HG02870 (cell line): ENCODE results near the gene PHLPP1.

Experiments
- ATAC-seq: cut with Tn5 transposase; IDR thresholded peaks from one replicate; pipeline ENCODE4 v1.9.1; 2021; ENCODE audit warnings: mild to moderate bottlenecking, moderate library complexity; ENCODE audit not compliant: unreplicated experiment

Gene PHLPP1

DNA sequence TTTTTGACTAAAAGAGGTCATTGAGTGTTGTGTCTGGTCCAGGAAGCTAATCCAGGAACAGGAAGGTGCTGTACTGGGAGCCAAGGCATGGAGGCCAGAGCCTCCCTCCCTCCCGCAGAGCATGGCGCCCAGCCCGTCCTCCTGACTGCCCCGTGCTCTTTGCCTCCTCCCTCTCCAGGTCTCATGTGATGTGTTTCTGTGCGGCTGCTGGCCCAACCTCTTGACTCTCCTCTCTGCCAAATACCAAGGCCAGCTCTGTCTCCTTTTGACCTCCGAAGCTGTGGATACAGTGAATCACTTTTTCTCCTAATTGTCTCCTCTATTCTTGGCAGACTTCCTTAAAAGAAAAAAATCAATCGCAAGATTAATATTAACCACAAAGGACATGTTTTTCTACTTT, 284.1 kb downstream of the PHLPP1 start:
- ATAC-seq, result no peak

DNA sequence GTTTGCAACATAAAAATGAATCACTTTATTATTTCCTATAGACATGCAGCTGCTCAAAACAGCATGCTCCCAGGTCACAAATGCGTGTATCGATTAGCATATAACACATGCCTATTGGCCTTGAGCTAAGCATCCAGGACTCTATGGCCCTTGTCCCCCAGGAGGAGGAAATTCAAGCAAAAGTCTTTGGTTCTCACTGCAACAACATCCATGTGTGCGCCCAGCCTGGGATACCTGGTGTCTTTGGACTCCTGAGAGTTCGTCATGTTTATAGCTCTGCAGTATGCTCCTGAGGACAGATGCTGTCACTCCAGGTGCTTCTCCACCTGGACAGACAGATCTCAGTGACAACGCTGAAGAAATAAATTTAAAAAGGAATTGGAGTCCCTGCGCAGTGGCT, 284.6 kb downstream of the PHLPP1 start:
- no peak for ATAC-seq

DNA sequence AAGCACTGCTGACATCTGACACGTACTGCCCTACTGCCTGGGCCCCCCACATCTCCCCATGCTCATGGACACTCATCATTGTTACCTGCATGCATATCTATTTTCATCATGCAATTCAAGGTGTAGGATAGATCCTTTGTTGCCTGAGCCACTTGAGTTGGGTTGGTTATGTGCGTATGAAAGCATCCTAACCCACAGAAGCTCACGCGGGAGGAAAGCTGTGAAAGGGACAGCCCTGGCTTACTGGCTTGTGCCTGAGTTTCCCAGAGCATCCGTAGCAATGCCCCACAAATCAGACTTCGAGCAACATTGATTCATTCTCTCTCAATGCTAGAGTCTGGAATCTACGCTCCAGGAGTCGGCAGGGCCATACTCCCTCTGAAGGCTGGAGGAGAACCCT, 285.5 kb downstream of the PHLPP1 start:
- ATAC-seq, result no peak

DNA sequence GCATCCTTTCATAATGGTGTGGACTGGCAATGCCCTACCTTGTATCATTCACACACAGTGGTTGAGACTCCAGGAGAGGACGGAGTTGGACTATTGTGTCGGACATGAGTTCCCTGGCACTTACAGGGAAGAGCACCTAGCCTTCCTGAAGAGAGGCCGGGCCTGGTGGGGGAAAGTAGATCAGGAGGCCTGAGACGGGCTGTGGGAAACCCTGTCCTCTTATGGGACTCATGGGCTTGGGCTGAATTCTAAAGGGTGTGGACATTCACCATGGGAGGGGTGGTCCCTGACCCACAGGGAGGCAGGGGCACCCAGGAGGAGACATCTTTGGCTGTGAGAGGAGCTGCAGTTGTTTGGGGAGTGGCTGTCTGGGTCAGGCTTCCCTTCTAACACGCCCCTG, 286.5 kb downstream of the PHLPP1 start:
- no peak for ATAC-seq

DNA sequence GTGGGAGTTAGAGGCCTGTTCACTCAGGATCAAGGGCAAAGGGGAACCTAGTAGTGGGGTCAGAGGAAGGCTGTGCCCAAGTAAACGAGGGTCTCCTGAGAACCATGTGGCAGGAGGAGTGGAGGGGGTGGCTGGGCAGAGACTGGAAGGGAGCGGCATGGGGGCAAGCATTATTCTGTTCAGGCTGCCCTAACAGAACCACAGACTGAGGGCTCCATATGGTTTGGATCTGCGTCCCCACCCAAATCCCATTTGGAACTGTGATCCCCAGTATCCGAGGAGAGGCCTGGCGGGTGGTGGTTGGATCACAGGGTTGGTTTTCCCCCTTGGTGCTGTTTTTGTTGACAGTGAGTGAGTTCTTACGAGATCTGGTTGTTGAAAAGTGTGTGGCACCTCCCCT, 287.0 kb downstream of the PHLPP1 start:
- no peak for ATAC-seq

DNA sequence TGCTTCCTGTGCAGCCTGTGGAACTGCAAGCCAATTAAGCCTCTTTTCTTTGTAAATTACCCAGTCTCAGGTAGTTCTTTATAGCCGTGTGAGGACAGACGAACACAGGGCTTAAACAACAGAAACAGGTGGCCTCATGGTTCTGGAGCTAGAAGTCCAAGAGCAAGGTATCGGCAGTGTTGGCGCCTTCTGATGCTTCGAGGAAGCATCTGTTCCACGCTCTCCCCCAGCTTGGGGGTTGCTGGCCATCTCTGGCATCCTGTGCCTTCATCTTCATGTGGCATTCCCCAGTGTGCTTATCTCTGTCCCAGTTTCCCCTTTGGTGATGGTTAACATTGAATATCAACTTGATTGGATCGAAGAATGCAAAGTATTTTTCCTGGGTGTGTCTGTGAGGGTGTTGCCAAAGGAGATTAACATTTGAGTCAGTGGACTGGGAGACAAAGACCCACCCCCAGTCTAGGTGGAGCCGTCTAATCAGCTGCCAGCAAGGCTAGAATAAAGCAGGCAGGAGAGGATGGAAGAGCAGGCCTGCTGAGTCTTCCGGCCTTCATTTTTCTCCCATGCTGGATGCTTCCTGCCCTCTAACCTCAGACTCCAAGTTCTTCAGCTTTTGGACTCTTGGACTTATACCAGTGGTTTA, 287.6 kb downstream of the PHLPP1 start:
- ATAC-seq, result no peak

DNA sequence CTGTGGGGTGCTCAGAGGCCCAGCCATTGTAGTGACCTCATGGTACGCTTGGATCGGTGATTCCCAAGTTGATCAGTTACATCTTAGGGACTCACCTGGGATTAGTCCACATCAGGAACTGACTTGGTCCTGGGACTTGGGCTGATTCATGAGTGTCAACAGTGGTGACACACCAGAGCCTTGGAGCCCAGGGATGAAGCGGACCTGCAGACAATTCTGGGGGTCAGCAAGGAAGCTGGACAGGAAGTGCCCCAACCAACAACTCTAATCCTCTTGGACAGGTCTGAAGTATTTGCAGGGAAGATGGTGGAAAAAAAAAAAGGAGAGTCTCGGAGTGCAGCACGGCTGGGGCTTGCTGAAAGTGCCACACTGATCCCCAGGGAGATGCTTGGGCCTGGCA, 288.6 kb downstream of the PHLPP1 start:
- no peak for ATAC-seq

DNA sequence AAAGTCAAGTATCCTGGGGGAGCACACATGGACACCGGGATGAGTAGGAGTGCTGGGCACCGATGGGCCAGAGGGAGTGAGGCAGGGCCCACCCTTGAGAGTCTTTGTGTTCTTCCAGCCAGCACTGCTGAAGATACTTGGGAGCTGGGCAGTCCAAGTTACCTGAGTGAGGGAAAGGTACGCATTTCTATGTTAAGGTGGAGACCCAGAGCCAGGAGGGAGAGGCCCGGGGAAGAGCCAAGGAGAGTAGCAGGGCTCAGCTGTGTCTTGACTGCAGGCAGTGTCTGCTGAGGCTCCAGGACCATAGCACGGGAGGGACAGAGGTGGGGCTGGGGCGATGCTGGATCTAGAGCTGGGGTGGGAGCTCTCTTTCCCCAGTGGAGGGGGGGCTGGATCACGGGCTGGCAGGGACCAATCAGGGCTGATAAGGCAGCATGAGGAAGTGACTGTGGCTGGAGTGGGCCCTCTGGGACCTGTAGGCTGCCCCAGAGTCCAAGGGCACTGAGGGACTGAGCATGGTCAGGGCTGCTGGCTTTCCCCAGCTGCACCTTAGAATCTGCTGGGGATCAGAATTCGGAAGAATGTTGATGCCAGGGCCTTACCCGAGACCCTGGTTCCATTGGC, 289.2 kb downstream of the PHLPP1 start:
- no peak for ATAC-seq

DNA sequence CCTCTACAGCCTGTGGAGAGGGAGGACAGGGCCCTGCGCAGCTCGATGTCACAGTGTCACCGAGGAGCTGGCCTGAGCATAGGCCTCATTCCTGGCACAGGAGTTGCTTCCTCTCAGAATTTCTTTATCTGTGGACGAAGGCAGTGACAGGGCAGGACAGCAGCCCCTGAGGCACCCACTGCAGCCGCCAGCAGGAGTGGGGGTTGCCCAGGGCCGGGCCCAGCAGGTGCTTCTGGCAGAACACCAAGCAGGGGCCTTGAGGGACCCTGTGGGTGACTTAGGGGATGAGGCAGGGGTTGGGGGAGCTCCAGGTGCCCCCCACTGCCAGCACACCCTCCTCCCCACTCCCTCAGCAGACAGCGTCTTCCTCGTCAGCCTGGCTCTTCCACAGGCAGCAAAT, 290.0 kb downstream of the PHLPP1 start:
- no peak for ATAC-seq

DNA sequence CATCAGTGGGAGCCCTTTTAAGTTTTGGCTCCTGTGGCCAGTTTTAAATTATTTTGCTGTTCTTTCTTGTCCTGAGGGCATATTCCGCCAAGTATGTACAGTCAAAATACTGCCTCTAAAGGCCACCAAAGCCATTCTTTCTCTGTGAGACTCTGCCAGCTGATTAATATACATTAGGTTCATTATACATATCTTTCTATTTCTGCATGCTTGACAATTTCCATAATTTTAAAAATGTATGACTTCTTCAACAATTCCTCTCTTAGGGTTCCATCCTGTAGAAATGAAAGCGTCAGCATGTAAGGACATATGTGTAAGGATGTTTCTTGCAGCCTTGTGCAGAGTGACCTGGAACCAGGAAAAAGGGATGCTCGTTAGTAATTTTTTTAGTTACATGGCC, 291.9 kb downstream of the PHLPP1 start:
- ATAC-seq, result no peak

DNA sequence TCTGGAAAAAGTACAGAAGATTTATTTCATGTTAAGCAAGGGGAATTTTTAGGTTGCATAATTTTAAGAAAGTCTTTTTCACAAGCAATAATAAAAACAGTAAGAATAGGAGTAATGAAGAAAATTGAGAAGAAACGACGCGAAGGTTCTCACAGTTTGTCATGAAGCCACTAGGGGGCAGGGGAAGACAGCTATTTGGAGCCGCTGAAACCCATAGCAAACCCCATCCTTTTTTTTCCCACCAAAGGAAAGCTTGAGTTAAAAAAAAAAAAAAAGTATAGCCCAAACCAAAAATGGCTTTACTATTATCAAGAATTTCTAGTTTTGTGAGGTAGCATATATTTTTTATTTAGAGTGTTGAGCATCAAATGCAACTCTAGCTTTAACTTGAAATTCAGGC, 300.9 kb downstream of the PHLPP1 start:
- ATAC-seq, result no peak

DNA sequence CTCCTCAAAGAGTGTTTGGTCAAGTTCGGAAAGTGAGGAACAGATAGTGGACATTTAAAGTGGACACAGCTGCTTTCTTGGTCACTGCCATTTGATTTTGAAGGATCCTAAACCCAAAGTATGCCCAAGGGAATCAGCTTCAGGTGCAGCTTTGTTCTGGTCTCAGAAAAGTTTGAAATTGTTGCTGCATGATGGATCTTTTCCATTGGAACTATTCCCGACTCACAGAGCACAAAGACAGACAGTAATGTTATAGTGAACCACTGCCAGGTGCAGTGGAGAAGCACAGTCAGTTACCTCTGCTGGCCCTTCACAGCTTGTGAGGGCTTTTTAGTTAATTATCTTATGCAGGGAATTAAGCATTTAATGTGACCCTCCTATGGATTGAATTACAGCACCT, 301.7 kb downstream of the PHLPP1 start:
- no peak for ATAC-seq

DNA sequence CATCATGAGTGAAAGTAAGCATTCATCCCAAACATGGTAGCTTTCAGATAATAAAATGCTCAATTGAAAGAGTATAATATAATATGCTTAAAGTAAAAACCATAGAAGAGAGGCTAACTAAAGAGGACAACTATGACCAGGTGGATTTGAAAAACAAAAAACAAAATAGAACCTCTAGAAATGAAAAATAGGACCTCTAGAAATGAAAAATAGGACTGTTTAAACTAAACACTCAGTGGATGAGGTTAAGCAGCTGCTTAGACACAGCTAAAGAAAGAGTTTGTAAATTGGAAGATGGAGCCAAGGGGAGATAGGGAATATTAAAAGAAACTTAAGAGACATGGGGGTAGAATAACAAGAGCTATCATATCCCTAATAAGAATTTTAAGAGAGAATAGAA, 302.6 kb downstream of the PHLPP1 start:
- no peak for ATAC-seq

DNA sequence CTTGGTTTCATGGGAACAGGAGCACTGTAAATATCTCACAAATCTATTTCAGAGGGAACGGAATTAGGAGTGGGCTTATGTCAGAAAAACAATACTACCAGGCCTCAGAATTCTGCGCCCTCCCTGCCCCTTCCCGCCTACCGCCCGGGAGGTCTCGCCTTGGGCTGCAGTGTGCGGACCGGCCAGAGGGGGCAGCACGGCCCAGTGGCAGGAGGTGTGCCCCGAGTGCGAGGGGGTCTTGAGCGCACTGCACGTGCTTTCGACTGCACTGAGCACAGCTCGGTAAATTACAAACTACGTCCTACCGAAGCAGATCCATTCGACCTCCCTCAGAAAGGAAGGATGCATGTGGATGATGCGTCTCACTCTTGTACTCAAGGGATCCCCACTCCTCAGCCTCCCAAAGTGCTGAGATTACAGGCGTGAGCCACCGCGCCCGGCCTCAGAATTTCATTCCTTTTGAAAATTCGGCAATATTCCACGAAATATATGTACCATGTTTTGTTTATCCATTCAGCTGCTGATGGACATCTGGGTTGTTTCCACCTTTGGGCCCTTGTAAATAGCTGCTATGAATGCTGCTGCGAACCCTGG, 307.2 kb downstream of the PHLPP1 start:
- ATAC-seq, result no peak

DNA sequence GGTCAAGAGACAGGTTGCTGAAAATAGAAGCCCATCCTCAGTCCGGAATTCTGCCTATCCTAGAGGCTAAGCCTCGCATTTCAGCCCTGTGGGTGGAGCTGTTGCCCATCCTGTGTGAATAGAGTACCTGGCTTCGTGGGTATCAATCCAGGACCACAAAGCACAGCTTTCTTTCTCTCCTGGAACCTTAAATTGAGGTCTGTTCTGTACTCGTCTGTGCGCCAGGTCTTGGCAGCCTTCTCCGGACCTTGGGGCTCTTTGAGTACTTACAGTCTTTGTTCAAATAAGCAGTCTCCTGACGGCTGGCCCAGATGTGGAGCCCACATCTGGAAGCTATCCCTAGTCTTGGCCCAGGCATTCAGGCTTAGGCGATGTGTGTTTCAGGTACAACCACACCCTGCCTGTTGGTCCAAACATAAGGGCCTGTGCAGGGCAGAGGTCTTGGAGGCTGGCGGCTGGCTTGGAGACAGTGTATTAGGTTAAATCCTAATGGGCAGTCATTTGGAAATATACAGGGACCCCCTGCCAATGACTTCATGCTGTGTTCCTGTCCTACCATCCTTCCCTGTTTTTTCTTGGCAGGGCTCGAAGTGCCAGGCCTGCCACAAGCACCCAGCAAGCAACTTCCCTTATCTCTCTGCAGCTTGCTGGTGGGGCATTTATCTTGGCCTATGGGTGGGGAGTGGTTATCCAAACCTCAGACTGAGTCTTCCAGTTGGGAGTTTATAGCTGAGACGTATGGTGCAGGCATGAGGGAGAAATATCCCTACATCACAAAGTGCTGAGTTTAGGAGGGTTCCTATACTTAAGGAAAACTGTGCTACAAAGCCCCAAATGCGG, 310.1 kb downstream of the PHLPP1 start:
- ATAC-seq, result no peak

DNA sequence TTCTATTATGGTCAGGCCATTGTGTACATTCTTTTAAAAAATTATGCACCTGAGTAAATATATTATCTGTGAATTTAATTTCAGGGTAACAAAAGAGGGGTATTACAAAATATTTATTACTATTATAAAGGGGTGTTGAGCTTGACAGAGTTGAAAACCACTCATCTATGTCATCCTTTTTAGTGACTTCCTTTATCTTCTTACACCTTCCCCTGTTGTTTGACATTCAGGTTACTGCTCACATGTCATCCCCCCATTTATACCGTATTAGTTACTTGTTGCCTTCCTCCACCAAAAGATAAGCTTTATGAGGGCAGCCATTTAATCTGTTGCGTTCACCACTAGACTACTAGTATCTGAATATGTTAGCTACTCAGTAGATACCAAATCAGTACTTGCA, 313.0 kb downstream of the PHLPP1 start:
- no peak for ATAC-seq
